ENCODE data around the gene COP1. TPM values are rescaled to one million over a fixed set of nuclear protein-coding genes. Genes with fewer than 3 reads are reported as not detected.

Gene COP1
- total RNA-seq, 4 donors from 2014 or later = 36.1 to 53.6 (median 39.5) TPM

GRCh38 chr1:175914115-175914514 is 293.0 kb downstream of the COP1 start:
- no peak for DNase-seq (ENCODE audit: extremely low spot score)

DNA sequence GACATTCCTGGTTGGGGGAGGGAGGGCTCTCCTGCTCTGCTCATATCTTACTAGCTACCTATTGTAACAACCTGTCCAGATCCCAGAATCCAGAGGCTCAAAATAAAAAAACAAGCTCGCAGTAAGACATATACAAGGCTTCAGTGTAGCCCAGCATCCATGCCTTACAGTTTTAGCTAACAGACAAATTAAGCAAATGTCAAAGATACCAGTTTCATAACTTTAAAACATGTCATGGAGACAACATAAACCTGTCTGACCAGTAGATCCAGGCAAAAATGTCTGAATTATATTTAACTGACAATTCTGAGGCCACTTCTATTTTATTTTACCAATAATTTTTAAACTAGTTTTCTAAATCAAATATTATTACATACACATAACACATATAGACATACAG is 295.9 kb downstream of the COP1 start:
- no peak for DNase-seq (ENCODE audit: extremely low spot score)
- no peak for TF ChIP-seq POLR2AphosphoS5 (IDR thresholded peaks at IDR 0.05)
- TF ChIP-seq POLR2A (IDR thresholded peaks at IDR 0.05; ENCODE audit: low read depth) = no peak
- TF ChIP-seq, protein P1, sequence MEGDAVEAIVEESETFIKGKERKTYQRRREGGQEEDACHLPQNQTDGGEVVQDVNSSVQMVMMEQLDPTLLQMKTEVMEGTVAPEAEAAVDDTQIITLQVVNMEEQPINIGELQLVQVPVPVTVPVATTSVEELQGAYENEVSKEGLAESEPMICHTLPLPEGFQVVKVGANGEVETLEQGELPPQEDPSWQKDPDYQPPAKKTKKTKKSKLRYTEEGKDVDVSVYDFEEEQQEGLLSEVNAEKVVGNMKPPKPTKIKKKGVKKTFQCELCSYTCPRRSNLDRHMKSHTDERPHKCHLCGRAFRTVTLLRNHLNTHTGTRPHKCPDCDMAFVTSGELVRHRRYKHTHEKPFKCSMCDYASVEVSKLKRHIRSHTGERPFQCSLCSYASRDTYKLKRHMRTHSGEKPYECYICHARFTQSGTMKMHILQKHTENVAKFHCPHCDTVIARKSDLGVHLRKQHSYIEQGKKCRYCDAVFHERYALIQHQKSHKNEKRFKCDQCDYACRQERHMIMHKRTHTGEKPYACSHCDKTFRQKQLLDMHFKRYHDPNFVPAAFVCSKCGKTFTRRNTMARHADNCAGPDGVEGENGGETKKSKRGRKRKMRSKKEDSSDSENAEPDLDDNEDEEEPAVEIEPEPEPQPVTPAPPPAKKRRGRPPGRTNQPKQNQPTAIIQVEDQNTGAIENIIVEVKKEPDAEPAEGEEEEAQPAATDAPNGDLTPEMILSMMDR (IDR thresholded peaks at IDR 0.05) = no peak
- TF ChIP-seq EP300 (IDR thresholded peaks at IDR 0.05) = no peak
- Histone ChIP-seq H3K27me3 (no peaks in the 10 kb centered on the region), H3K27ac (replicated peaks in 1 of 4) (no peak overlapping the region), H3K36me3 (peaks cover 0 to 3% (median 0%) of the 10 kb centered on the region in 4 donors), H3K4me1 (no peaks in the 10 kb centered on the region), H3K4me3 (no peak overlapping the region), H3K9me3 (peaks cover 0 to 43% (median 29%) of the 10 kb centered on the region in 4 donors)
- 94% methylated on average over 1 of the region's 1 CpG for whole genome bisulfite sequencing
- intact Hi-C loops (cut with DNase I) = no loop called here

More at GRCh38 chr1:175914115-175914514, 293.0 kb downstream of the COP1 start:
- no peaks in the 10 kb centered on the region for H3K4me1 ChIP-seq
- H3K27ac ChIP-seq (replicated peaks in 1 of 4) = no peak overlapping the region
- TF ChIP-seq EP300 (IDR thresholded peaks at IDR 0.05) (no peak), POLR2A (IDR thresholded peaks at IDR 0.05; ENCODE audit: low read depth) (no peak), POLR2AphosphoS5 (IDR thresholded peaks at IDR 0.05) (no peak)
- TF ChIP-seq, protein P1 (IDR thresholded peaks at IDR 0.05) = no peak
- peaks cover 0 to 43% (median 29%) of the 10 kb centered on the region in 4 donors for H3K9me3 ChIP-seq
- intact Hi-C loops (cut with DNase I) = no loop called here
- H3K27me3 ChIP-seq = no peaks in the 10 kb centered on the region
- no peak overlapping the region for H3K4me3 ChIP-seq
- H3K36me3 ChIP-seq = peaks cover 0 to 3% (median 0%) of the 10 kb centered on the region in 4 donors
- 98% methylated on average over 2 of the region's 2 CpGs for WGBS

DNA sequence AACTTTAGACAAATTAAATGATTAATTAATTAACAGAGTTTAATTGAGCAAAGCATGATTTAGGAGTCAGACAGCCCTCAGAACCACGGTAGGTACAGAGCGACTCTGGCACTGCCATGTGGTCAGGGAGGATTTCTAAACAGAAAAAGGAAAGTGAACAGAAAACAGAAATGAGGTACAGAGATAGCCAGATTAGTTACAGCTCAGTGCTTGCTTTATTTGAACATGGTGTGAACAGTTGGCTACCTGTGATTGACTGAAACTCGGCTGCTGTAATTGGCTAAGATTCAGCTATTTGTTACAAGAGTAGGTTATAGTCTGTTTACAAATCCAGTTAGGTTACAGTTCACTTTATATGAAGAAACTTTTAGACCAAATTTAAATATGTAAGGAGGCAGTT is 300.7 kb downstream of the COP1 start:
- WGBS = 93% methylated on average over 3 of the region's 3 CpGs
- Histone ChIP-seq H3K27me3 (no peaks in the 10 kb centered on the region), H3K36me3 (peaks cover 0 to 3% (median 0%) of the 10 kb centered on the region in 4 donors), H3K4me3 (no peak overlapping the region), H3K4me1 (no peaks in the 10 kb centered on the region), H3K9me3 (peaks cover 0 to 22% (median 17%) of the 10 kb centered on the region in 4 donors), H3K27ac (replicated peaks in 1 of 4) (no peak overlapping the region)
- DNase-seq (ENCODE audit: extremely low spot score) = no peak
- no peak for TF ChIP-seq POLR2AphosphoS5 (IDR thresholded peaks at IDR 0.05)
- TF ChIP-seq POLR2A (IDR thresholded peaks at IDR 0.05; ENCODE audit: low read depth) = no peak
- TF ChIP-seq, protein P1 (IDR thresholded peaks at IDR 0.05) = no peak
- no peak for TF ChIP-seq EP300 (IDR thresholded peaks at IDR 0.05)
- intact Hi-C loops (cut with DNase I) = no loop called here

DNA sequence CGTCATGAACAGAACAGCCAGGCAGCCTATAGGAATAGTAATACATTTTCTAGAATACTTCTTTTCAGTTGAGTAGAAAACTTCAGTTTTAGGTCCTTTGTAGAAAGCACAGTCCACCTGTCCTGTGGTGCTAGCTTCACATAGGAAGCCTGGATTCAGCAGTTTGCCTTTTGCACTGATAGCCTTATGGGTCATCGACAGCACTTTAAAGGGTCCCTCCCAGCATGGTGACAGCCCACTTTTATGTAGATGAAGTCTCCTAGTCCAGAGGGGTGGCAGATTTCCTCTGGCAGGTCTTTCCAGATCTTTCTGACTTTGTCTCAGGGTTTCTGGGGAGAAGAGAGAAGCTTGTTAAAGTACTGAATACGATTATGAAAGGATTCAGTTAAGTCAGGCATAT is 302.3 kb downstream of the COP1 start:
- TF ChIP-seq EP300 (IDR thresholded peaks at IDR 0.05) (no peak), POLR2A (IDR thresholded peaks at IDR 0.05; ENCODE audit: low read depth) (no peak), POLR2AphosphoS5 (IDR thresholded peaks at IDR 0.05) (no peak)
- TF ChIP-seq, protein P1 (IDR thresholded peaks at IDR 0.05) = no peak
- Histone ChIP-seq H3K9me3 (peaks cover 0 to 8% (median 2%) of the 10 kb centered on the region in 4 donors), H3K27me3 (no peaks in the 10 kb centered on the region), H3K4me1 (no peaks in the 10 kb centered on the region), H3K36me3 (no peaks in the 10 kb centered on the region), H3K4me3 (no peak overlapping the region), H3K27ac (replicated peaks in 1 of 4) (no peak overlapping the region)
- WGBS = 86% methylated on average over 3 of the region's 3 CpGs
- intact Hi-C loops (cut with DNase I) = no loop called here
- peak; percentile 87 for DNase-seq (ENCODE audit: extremely low spot score)

- DNase-seq (ENCODE audit: extremely low spot score) = no peak
- peaks cover 0 to 8% (median 0%) of the 10 kb centered on the region in 4 donors for H3K9me3 ChIP-seq
- TF ChIP-seq POLR2AphosphoS5 (IDR thresholded peaks at IDR 0.05) (no peak), POLR2A (IDR thresholded peaks at IDR 0.05; ENCODE audit: low read depth) (no peak), EP300 (IDR thresholded peaks at IDR 0.05) (no peak)
- TF ChIP-seq, protein P1 (IDR thresholded peaks at IDR 0.05) = no peak
- H3K4me3 ChIP-seq = no peak overlapping the region
- H3K27ac ChIP-seq (replicated peaks in 1 of 4) = no peak overlapping the region
- no peaks in the 10 kb centered on the region for H3K27me3 ChIP-seq
- H3K4me1 ChIP-seq = no peaks in the 10 kb centered on the region
- WGBS = 87% methylated on average over 8 of the region's 8 CpGs
- no peaks in the 10 kb centered on the region for H3K36me3 ChIP-seq
- intact Hi-C loops (cut with DNase I) = no loop called here
These were observed 304.8 kb downstream of the COP1 start for GRCh38 chr1:175902281-175902680.
